H9 (cell line): ENCODE results near the gene TMEM150B. TPM values are rescaled to one million over a fixed set of nuclear protein-coding genes. Genes with fewer than 3 reads are reported as not detected.

Source experiments
- DNase-seq: peaks from one replicate; pipeline ENCODE4 v3.0.0-alpha.2; 2017
- H2AFZ ChIP-seq: one replicate; pipeline ENCODE4 v1.6.1; 2013; ENCODE audit warnings: mild to moderate bottlenecking, low read length, control low read depth, moderate library complexity
- H2AK5ac ChIP-seq: 2 replicates; pipeline ENCODE4 v1.6.1; 2013; ENCODE audit warnings: low read length, control low read depth, mixed read lengths; ENCODE audit not compliant: insufficient read length
- H2BK120ac ChIP-seq: one replicate; pipeline ENCODE4 v1.6.1; 2013; ENCODE audit warnings: low read depth, mild to moderate bottlenecking, low read length, control low read depth, inconsistent platforms; ENCODE audit not compliant: poor library complexity, severe bottlenecking
- H2BK12ac ChIP-seq: 2 replicates; pipeline ENCODE4 v1.6.1; 2013; ENCODE audit warnings: low read length, control low read depth, mixed read lengths, low read depth; ENCODE audit not compliant: insufficient read length
- H2BK15ac ChIP-seq: 2 replicates; pipeline ENCODE4 v1.6.1; 2013; ENCODE audit warnings: low read depth, low read length, control low read depth
- H2BK20ac ChIP-seq: one replicate; pipeline ENCODE4 v1.6.1; 2013; ENCODE audit warnings: low read depth, mild to moderate bottlenecking, low read length, control low read depth, inconsistent platforms; ENCODE audit not compliant: poor library complexity, severe bottlenecking
- H2BK5ac ChIP-seq: 2 replicates; pipeline ENCODE4 v1.6.1; 2013; ENCODE audit warnings: low read length, control low read depth, mixed read lengths; ENCODE audit not compliant: insufficient read length
- H3K14ac ChIP-seq: 2 replicates; pipeline ENCODE4 v1.6.1; 2013; ENCODE audit warnings: low read length, control low read depth; ENCODE audit not compliant: insufficient read depth
- H3K18ac ChIP-seq: 2 replicates; pipeline ENCODE4 v1.6.1; 2013; ENCODE audit warnings: low read depth, mild to moderate bottlenecking, mixed read lengths, low read length, control low read depth; ENCODE audit not compliant: insufficient read length
- H3K23ac ChIP-seq: 2 replicates; pipeline ENCODE4 v1.6.1; 2013; ENCODE audit warnings: low read length, control low read depth, mixed read lengths, low read depth; ENCODE audit not compliant: insufficient read length
- H3K23me2 ChIP-seq: 2 replicates; pipeline ENCODE4 v1.6.1; 2013; ENCODE audit warnings: low read depth, mild to moderate bottlenecking, mixed read lengths, low read length, control low read depth; ENCODE audit not compliant: insufficient read length, poor library complexity, severe bottlenecking
- H3K27ac ChIP-seq: 2 replicates; pipeline ENCODE4 v1.5.1; 2013; ENCODE audit warnings: low read length, control low read depth, mixed read lengths, low read depth; ENCODE audit not compliant: insufficient read length
- H3K27me3 ChIP-seq: 2 replicates; pipeline ENCODE4 v1.6.1; 2013; ENCODE audit warnings: low read length, control low read depth, inconsistent platforms; ENCODE audit not compliant: insufficient read depth
- H3K4ac ChIP-seq: 2 replicates; pipeline ENCODE4 v1.6.1; 2013; ENCODE audit warnings: low read depth, mild to moderate bottlenecking, control low read depth, inconsistent platforms, low read length, moderate library complexity
- H3K4me1 ChIP-seq: 2 replicates; pipeline ENCODE4 v1.6.1; 2013; ENCODE audit warnings: low read length, control low read depth, inconsistent platforms; ENCODE audit not compliant: insufficient read depth
- H3K4me2 ChIP-seq: 2 replicates; pipeline ENCODE4 v1.6.1; 2013; ENCODE audit warnings: low read length, control low read depth, mixed read lengths; ENCODE audit not compliant: insufficient read length, insufficient read depth
- H3K56ac ChIP-seq: 2 replicates; pipeline ENCODE4 v1.6.1; 2013; ENCODE audit warnings: low read depth, mild to moderate bottlenecking, mixed read lengths, low read length, control low read depth; ENCODE audit not compliant: insufficient read length
- H3K79me1 ChIP-seq: 2 replicates; pipeline ENCODE4 v1.6.1; 2013; ENCODE audit warnings: low read depth, mild to moderate bottlenecking, moderate library complexity, low read length, control low read depth, inconsistent platforms; ENCODE audit not compliant: insufficient read depth, poor library complexity, severe bottlenecking
- H3K79me2 ChIP-seq: 2 replicates; pipeline ENCODE4 v1.6.1; 2013; ENCODE audit warnings: low read length, control low read depth, inconsistent platforms; ENCODE audit not compliant: insufficient read depth
- H3K9ac ChIP-seq: 2 replicates; pipeline ENCODE4 v1.6.1; 2013; ENCODE audit warnings: low read length, control low read depth, mixed read lengths; ENCODE audit not compliant: insufficient read length; ENCODE audit errors: extremely low read depth
- H3K9me3 ChIP-seq: one replicate; pipeline ENCODE4 v1.6.1; 2013; ENCODE audit warnings: low read depth, low read length, inconsistent platforms; ENCODE audit not compliant: control insufficient read depth
- H3T11ph ChIP-seq: one replicate; pipeline ENCODE4 v1.6.1; 2013; ENCODE audit warnings: mild to moderate bottlenecking, low read length, control low read depth, inconsistent platforms
- H4K20me1 ChIP-seq: one replicate; pipeline ENCODE4 v1.6.1; 2013; ENCODE audit not compliant: control insufficient read depth, insufficient read length, insufficient read depth
- H4K5ac ChIP-seq: 2 replicates; pipeline ENCODE4 v1.6.1; 2013; ENCODE audit warnings: low read depth, mild to moderate bottlenecking, mixed read lengths, low read length, control low read depth; ENCODE audit not compliant: insufficient read length
- H4K8ac ChIP-seq: replicated peaks from 2 replicates; pipeline ENCODE4 v1.6.1; 2013; ENCODE audit warnings: low read length, control low read depth, mixed read lengths, low read depth; ENCODE audit not compliant: insufficient read length
- H4K91ac ChIP-seq: 2 replicates; pipeline ENCODE4 v1.6.1; 2013; ENCODE audit warnings: low read depth, mild to moderate bottlenecking, moderate library complexity, mixed read lengths, low read length, control low read depth; ENCODE audit not compliant: insufficient read length
- H3K27ac Mint-ChIP-seq, 3 experiments: 2 replicates in 2 of 3; 3 replicates in 1 of 3; pipeline ENCODE4 v1.8.0; 2020 to 2021; ENCODE audit warnings: mixed read lengths in 3 of 3, mild to moderate bottlenecking in 1 of 3, moderate library complexity in 1 of 3
- H3K27me3 Mint-ChIP-seq: 2 replicates; pipeline ENCODE4 v1.8.0; 2021; ENCODE audit warnings: low read depth, mild to moderate bottlenecking, moderate library complexity, mixed read lengths
- H3K36me3 Mint-ChIP-seq, 3 experiments: 2 replicates in 2 of 3; 3 replicates in 1 of 3; pipeline ENCODE4 v1.8.0; 2020 to 2021; ENCODE audit warnings: low read depth in 3 of 3, mixed read lengths in 3 of 3; ENCODE audit not compliant: insufficient read depth in 1 of 3
- H3K4me1 Mint-ChIP-seq, 2 experiments: 2 replicates each; pipeline ENCODE4 v1.8.0; 2020; ENCODE audit warnings: mixed read lengths in 2 of 2
- H3K4me3 Mint-ChIP-seq, 2 experiments: 2 replicates in 1 of 2; 3 replicates in 1 of 2; pipeline ENCODE4 v1.8.0; 2020 to 2021; ENCODE audit warnings: mild to moderate bottlenecking in 2 of 2, mixed read lengths in 2 of 2, moderate library complexity in 1 of 2
- H3K9me3 Mint-ChIP-seq, 2 experiments: 2 replicates in 1 of 2; 3 replicates in 1 of 2; pipeline ENCODE4 v1.8.0; 2020; ENCODE audit warnings: mild to moderate bottlenecking in 2 of 2, mixed read lengths in 2 of 2, moderate library complexity in 1 of 2
- WGBS: extraction: QIAGEN DNeasy Blood & Tissue Kit; methylation state at CpG from one replicate; pipeline ENCODE4 v1.1.7; 2013; ENCODE audit warnings: missing lambda C conversion rate, low lambda C conversion rate, mixed read lengths; ENCODE audit not compliant: insufficient read length; ENCODE audit errors: extremely low coverage; 5-methylcytosine and 5-hydroxymethylcytosine counted together
- total RNA-seq: library from RNA; stranded (reverse); gene quantifications from 2 replicates; pipeline ENCODE4 v1.2.1, GENCODE V29; 2021
- TF ChIP-seq, protein P1 (sequence below): fragments of 200-600 bp; sonication (generic); conservative IDR thresholded peaks from 3 replicates; pipeline ENCODE4 v1.8.0; 2021; ENCODE audit warnings: antibody characterized with exemption, mild to moderate bottlenecking

TMEM150B gene
- total RNA-seq, 1 experiment from 2014 or later, result 0.63 TPM

DNA sequence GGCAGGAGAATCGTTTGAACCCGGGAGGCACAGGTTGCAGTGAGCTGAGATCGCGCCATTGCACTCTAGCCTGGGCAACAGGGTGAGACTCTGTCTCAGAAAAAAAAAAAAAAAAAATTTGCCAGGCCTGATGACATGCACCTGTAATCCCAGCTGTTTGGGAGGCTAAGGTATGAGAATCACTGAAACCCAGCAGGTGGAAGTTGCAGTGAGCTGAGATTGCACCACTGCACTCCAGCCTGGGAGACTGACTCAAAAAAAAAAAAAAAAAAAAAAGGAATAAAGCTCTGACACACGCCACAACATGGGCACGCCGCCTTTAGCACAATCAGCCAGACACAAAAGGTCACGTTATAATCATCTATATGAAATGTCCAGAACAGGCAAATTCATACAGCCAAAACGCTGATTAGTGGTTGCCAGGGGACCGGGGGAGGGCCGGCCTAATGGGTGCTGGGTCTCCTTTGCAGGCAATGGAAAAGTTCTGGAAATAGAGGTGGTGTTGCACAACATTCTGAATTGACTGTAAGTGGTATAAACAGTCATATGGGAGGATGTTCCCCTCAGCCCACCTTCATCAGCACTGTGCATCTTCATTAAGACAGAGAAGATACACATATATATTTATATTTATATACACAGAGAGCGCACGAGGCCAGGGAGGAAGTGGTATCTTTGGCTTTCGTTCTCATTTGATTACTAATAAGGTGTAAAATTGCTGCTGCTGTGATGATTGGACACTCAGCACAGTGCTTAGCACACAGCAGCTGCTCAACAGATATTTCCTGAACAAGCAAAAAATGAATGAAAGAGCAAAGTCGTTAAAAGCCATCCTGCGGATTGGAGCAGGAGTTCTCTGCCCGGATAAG is 49.1 kb downstream of the TMEM150B start:
- no peaks in the 10 kb centered on the region; the same call in 1 of the 2 replicates for H3K27me3 Mint-ChIP-seq
- Histone ChIP-seq H3K9me3 (no peaks in the 10 kb centered on the region), H3K14ac (no peak overlapping the region), H3K56ac (no peak overlapping the region), H4K91ac (no peak overlapping the region), H4K8ac (no peak overlapping the region), H4K20me1 (no peaks in the 10 kb centered on the region), H4K5ac (no peak overlapping the region), H3K79me1 (no peaks in the 10 kb centered on the region), H3K4me1 (no peaks in the 10 kb centered on the region; the same call in 1 of the 2 replicates), H2BK5ac (no peak overlapping the region), H3K9ac (no peak overlapping the region), H2BK20ac (no peak overlapping the region), H3K23ac (no peak overlapping the region), H3K27me3 (no peaks in the 10 kb centered on the region), H3K79me2 (no peaks in the 10 kb centered on the region), H3K23me2 (peaks cover 4% of the 10 kb centered on the region), H3K27ac (no peak overlapping the region), H3K4me2 (no peak overlapping the region), H2BK120ac (no peak overlapping the region), H2AFZ (no peak overlapping the region), H2BK15ac (no peak overlapping the region), H3K18ac (no peak overlapping the region), H2BK12ac (no peak overlapping the region), H2AK5ac (no peak overlapping the region), H3T11ph (no peak overlapping the region), H3K4ac (no peak overlapping the region)
- no peaks in the 10 kb centered on the region for H3K9me3 Mint-ChIP-seq
- no peak for DNase-seq
- TF ChIP-seq, protein P1, sequence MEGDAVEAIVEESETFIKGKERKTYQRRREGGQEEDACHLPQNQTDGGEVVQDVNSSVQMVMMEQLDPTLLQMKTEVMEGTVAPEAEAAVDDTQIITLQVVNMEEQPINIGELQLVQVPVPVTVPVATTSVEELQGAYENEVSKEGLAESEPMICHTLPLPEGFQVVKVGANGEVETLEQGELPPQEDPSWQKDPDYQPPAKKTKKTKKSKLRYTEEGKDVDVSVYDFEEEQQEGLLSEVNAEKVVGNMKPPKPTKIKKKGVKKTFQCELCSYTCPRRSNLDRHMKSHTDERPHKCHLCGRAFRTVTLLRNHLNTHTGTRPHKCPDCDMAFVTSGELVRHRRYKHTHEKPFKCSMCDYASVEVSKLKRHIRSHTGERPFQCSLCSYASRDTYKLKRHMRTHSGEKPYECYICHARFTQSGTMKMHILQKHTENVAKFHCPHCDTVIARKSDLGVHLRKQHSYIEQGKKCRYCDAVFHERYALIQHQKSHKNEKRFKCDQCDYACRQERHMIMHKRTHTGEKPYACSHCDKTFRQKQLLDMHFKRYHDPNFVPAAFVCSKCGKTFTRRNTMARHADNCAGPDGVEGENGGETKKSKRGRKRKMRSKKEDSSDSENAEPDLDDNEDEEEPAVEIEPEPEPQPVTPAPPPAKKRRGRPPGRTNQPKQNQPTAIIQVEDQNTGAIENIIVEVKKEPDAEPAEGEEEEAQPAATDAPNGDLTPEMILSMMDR, result no peak
- H3K36me3 Mint-ChIP-seq, result peaks cover 5 to 28% (median 20%) of the 10 kb centered on the region in 3 experiments; a peak in 6 of 7 replicates
- peaks cover 11 to 12% of the 10 kb centered on the region in 2 experiments for H3K4me1 Mint-ChIP-seq
- no CpG with 5 or more reads among the region's 17 CpGs for WGBS
- peak overlapping the region in 1 of 2 experiments; percentile 19; a peak in 1 of 5 replicates for H3K4me3 Mint-ChIP-seq
- H3K27ac Mint-ChIP-seq, result no peak overlapping the region
